Dedifferentiated amniotic fluid mesenchymal stem cell (primary cell): Measurements from ENCODE around the gene SPEM3.

Source experiments
- DNase-seq: peaks from one replicate; pipeline ENCODE4 v3.0.0-alpha.2; 2016; ENCODE audit errors: extremely low spot score

SPEM3 gene

DNA sequence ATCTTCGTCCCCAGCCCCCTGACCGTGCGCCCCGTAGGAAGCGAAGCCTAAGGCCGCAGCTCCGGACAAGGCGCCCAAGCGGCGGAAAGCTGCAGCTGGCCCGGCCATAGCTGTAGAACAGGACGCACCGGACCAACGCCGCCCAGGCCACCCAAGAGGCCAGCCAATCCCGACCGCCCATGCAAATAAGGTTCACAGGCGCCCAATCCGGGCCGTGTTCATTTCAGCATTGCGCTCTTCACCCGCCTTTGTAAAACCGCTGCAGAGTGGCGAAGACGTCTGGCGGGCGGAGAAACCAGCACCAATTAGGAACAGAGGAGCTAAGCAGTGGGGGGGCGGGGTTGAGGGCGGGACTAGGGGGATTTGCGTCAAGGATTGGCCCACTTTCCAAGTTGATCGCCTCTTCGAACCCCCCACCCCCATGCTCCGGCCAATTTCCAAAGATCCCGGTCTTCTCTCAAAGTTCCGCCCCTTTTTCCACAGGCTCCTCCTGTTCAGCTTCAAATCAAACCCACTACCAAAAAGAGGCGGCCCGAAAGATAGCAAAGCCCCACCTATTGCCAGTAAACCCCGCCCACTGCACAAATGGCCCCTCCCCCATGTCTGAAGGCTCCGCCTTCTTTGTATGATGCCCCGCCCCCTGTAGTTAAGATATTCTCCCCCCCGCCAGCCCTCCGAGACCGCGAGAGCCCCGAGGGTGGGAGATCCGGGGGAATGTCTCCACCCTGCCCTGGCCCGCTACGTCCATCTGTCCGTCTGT lies 24.5 kb upstream of the SPEM3 start, which contains the start of gene TMEM256:
TMEM256 (minus strand) TSS at position 121 of the 760 bp plus-strand sequence; CDS start at position 108, 13 bp downstream.
- DNase-seq, result peak; percentile 100

DNA sequence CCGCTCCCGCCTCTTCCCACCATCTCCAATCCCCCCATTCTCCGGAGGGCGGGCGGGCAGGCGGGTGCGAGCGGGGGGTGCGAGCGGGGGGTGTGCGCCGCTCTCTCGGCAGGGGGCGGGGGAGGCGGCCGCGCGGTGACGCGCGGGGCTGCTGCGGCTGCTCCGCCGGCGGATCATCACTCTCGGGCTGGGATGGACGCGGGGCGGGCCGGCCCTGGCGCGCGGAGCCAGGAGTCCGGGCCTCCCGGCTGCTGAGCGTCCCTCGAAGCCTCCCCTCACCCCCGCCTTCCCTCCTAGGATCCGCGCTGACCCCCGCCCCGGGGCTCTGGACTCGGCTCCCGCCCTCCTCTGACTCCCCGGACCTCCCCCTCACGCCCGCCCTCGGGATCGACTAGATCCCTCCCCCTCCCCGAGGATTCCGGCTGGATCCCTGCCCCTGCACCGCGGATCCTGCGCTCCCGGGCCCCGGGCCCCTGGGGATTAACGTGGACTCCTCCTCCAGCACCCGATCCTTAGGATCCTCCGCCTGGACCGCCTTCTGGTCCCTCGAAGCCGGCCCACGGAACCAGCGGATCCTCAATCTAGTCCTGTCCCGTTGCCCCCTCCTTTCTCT lies 23.8 kb upstream of the SPEM3 start:
- DNase-seq, result no peak

DNA sequence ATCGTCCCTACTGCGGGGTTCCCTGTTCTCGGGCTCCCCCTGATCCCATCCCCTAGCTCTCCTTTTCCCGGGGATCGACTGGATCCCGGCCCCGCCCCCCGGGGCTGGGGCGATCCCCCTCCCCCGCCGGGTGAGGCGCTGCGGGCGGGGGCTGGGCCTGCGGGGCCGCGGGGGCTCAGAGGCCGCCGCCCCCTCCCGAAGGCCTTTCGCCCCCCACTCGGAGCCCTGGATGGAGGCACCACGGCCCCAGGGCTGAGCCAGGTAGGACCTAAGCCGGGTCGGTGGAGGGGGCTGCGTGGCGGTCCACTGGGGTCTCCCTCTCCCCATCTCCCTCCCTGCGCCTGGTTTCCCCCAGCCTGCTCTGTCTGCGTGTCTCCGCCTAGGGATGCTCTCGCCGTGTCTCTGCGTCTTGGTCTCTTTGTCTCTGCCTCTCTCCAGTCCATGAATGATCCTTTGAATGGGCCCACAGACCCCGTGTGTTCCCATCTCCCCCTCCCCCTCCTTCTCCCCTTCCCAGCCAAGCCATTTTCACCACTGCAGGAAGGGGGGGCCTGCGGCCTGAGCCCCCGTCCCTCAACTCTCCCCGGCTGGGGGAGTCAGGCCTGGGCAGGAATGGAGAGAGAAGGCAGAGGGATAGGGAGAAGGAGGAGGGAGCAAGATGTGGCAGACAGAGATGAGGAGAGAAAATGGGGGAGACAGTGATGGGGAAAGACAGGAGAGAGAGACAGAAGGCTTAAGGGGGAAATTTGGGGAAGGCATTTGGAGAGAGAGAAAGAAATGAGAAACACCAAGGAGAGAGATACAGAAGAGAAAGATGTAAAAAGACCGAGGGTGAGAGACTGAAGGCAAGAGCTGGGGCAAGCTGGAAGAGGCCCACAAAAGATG lies 23.1 kb upstream of the SPEM3 start:
- no peak for DNase-seq

DNA sequence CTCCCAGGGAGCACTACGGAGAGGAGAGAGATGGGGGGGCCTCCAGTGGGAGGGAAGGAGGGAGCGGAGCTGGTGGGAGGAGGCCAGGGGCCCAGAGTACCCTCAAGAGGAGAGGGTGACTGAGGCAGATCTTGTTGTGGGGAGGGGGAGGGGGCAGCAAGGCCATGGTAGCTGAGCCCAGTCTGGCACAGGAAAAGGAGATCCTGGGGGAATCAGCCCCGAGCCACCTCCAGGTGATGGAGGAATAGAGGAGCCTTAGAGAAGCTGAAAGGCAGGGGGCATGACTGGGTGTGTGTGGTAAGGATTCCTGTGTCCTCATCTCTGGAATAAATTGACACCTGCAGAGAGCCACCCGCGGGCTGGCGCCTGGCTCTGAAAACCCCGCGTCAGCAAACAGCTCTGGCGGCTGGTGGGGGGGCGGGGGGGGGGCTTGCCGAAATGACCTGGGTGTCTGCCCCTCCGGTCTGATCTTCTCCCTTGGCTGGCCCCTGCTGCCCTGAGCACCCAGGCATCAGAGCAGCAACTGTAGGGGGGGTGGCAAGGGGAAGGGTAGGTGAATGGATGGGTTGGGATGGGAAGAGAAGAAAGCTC lies 22.3 kb upstream of the SPEM3 start:
- DNase-seq, result no peak

DNA sequence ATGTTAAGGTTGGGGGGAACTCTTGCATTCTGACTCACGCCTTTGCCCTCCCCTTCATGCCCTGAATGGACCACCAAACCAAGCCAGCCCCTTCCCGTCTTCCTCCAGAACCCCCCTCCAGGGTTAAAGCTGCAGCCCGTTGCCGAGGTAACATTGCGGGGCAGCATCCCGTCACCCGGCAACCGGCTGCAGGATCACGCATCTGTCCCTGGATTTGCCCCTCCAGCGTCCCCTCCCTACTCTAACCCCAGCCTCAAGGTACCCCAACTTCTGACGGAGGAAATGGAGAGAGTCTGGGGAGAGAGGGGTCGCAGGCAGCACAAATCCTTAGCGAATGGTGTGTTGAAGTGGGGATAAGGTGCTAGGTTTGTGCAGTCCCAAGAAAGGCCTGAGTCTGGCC lies 21.6 kb upstream of the SPEM3 start:
- no peak for DNase-seq

DNA sequence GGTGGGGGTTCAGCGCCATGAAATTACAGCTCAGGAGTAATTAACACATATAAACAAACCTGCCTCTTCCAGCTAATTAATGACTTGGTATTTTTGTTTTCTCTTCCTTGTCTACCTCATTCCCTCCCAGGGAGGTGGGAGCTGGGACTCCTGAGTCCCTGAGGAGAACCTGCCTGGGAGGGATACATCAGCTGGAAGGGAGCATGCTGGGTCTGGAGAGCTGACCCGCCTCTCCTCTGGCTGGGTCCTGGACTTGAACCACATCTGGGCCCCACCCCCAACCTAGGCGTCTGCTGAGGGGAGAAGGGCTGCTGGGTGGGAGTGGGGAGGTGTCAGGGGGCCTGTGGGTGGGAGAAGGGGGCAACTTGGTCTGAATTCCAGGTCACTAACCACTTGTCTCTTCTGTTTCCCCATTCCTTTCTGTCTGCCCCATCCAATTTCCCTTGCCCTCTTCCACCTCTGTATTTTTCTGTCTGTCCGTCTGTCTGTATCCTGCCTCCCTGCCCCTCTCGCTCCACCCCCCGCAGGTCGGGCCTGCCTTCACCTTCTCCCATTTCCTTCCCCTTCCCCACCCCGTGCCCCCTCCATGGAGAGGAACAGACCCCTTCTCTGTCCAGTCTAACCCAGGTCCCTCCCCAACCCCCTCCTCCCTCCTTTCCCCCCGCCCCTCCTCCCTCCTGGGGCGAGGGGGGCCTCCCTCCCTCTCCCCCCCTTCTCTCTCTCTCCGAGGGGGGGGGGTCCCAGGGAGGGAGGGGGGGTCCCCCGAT lies 21.0 kb upstream of the SPEM3 start, which contains the start of gene NLGN2:
NLGN2 (plus strand) TSS at position 361 of the 767 bp plus-strand sequence. CDS start 411 bp downstream, outside the sequence.
- DNase-seq, result no peak

DNA sequence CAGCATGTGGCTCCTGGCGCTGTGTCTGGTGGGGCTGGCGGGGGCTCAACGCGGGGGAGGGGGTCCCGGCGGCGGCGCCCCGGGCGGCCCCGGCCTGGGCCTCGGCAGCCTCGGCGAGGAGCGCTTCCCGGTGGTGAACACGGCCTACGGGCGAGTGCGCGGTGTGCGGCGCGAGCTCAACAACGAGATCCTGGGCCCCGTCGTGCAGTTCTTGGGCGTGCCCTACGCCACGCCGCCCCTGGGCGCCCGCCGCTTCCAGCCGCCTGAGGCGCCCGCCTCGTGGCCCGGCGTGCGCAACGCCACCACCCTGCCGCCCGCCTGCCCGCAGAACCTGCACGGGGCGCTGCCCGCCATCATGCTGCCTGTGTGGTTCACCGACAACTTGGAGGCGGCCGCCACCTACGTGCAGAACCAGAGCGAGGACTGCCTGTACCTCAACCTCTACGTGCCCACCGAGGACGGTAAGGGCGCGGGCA lies 20.4 kb upstream of the SPEM3 start:
- no peak for DNase-seq

DNA sequence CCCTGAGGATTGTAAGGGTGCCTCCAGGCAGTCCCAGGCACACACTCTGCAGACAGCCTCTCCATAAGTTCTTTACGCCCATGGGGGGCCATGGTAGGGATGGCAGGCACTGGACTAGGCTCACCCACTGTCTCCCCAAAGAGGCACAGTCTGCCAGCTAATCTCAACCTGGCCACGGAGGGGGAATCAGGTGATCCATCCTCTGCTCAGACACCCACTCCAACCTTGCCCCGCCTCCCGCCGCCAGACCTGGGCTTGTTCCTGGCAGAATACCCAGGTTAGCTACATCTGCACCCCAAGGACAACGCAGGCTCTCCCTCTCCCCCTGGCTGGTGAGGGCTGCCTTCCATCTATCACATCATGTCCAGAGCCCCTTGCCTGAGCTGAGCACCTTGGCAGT lies 19.8 kb upstream of the SPEM3 start:
- DNase-seq, result no peak

DNA sequence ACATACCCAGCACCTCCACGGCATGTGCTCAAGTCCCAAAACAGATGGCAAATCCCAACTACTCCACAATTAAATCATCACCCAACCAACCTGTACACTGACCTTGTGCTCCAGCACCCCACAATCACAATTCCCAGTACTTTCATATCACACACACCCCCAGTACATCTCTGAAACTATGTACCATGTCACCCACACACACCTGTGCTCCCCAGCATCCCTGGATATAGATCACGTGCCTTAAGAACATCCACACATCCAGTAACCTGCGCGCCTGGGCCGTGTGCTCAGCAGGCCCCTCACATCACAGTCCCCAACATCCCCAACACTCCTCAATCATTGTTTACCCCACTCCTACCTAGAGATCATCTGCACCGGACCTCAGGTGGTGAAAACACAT lies 18.9 kb upstream of the SPEM3 start:
- DNase-seq, result no peak

DNA sequence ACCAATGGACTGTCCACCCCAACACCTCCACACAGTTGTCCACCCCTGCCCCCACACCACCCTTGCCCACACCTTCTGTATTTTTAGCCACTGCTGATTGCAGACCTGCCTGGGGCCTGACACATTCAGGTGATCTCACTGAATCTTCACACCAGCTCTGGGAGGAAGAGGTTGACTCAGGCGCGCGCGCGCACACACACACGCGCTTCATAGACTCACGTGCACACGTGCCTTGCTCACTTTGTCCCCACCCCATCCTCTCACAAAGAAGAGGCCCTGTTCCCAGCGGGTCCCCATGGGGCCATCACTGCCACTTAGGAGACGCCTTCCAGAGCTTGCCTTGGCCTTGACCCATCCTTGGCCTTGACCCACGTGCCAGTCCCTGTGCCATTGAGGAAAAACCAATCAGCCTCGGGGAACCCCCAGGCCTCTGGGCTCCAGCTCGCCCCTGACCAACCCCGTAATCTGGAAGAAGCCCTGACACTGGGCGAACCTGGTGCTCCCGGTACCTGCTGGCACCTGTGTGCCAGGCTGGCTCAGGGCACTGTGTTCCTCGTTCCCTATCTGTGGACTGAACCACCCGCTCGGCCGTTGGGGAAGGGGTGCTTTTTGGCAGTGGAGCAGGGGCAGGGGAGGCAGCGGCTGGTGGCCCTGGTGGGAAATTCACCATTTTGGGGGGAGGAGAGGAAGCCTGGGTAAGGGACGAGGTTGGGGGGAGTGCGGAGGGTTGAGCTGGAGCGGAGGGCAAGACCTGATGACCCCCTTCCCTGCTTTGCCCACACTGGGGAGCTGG lies 17.8 kb upstream of the SPEM3 start:
- DNase-seq, result no peak

DNA sequence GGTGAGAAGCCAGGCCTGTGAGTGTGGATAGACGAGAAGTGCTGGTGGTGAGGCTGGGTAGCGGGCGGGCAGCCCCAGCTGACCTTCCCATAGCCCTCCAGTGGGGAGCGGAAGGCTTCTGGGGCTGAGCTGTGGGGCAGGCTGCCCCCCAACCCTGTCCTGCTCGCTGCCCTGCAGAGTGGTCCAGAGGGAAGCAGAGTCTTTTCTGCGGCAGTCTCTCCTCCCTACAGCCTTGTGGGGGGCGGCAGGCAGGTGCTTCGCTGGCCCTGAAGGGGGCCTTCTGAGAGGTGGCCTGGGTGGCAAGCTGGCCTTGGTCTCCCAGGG lies 17.3 kb upstream of the SPEM3 start:
- no peak for DNase-seq

DNA sequence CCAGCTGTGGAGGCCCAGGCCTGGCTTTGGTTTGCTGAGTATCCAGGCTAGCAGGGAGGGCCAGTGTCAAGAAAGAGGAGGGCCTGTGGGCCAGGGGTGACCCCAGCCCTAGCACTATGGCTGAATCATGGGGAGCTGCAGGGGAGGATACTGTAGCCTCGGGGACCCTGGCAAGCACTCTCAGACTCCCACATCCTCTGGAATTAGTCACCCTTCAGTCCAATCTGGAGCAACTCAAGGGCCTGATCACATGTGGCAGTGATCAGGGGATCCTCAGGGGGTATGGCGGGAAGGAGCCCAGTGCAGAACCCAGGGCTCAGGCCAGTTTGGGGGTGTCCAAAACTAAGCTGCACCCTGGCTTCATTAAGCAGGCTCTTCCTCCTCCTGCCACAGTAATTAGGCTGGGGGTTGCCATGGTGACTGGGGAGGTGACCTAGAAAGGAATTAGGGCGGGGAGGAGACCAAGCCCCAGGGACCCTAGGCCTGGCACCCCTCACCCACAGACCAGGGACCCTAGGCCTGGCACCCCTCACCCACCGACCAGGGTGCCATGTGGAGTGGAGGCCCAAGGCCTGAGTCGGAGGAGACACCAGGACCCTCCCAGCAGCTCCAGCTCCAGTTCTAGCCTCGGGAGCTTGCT lies 15.2 kb upstream of the SPEM3 start:
- no peak for DNase-seq

DNA sequence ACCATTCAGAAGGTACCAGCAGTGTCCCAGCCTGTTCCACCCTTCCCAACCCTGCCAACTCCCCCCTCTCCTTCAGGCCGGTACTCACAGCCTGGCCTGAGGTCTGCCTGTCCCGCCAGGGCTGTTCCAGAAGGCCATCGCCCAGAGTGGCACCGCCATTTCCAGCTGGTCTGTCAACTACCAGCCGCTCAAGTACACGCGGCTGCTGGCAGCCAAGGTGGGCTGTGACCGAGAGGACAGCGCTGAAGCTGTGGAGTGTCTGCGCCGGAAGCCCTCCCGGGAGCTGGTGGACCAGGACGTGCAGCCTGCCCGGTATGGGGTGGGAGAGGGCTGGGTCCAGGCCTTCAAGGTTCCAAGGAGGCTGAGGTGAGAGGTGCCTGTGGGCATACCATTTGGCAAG lies 13.8 kb upstream of the SPEM3 start:
- DNase-seq, result no peak

DNA sequence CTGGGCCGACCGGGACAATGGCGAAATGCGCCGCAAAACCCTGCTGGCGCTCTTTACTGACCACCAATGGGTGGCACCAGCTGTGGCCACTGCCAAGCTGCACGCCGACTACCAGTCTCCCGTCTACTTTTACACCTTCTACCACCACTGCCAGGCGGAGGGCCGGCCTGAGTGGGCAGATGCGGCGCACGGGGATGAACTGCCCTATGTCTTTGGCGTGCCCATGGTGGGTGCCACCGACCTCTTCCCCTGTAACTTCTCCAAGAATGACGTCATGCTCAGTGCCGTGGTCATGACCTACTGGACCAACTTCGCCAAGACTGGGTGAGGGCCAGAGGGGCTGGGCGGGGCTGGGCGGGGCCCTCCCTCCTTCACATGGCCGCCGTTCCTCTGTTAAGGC lies 12.9 kb upstream of the SPEM3 start:
- no peak for DNase-seq

DNA sequence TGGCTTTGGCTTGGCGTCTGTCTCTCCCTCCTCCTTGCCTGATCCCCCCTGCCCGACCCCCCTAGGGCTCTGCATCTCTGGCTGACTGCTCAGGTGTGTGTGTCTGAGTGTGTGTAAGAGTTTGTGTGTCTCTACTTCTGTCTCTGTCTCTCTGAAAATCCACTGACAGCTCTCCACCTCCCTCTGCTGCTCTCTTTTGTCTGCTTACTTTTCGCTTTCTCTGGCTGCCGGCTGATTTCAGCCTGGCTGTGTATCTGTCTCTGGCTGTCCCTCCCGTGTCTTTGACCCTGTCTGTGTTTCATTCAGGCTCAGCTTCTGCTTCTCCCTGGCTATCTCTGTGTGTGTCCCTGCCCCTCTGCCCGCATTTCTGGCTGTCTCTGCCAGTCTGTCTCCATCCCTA lies 12.3 kb upstream of the SPEM3 start:
- no peak for DNase-seq

DNA sequence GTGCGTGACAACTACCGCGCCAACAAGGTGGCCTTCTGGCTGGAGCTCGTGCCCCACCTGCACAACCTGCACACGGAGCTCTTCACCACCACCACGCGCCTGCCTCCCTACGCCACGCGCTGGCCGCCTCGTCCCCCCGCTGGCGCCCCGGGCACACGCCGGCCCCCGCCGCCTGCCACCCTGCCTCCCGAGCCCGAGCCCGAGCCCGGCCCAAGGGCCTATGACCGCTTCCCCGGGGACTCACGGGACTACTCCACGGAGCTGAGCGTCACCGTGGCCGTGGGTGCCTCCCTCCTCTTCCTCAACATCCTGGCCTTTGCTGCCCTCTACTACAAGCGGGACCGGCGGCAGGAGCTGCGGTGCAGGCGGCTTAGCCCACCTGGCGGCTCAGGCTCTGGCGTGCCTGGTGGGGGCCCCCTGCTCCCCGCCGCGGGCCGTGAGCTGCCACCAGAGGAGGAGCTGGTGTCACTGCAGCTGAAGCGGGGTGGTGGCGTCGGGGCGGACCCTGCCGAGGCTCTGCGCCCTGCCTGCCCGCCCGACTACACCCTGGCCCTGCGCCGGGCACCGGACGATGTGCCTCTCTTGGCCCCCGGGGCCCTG lies 11.5 kb upstream of the SPEM3 start:
- no peak for DNase-seq

DNA sequence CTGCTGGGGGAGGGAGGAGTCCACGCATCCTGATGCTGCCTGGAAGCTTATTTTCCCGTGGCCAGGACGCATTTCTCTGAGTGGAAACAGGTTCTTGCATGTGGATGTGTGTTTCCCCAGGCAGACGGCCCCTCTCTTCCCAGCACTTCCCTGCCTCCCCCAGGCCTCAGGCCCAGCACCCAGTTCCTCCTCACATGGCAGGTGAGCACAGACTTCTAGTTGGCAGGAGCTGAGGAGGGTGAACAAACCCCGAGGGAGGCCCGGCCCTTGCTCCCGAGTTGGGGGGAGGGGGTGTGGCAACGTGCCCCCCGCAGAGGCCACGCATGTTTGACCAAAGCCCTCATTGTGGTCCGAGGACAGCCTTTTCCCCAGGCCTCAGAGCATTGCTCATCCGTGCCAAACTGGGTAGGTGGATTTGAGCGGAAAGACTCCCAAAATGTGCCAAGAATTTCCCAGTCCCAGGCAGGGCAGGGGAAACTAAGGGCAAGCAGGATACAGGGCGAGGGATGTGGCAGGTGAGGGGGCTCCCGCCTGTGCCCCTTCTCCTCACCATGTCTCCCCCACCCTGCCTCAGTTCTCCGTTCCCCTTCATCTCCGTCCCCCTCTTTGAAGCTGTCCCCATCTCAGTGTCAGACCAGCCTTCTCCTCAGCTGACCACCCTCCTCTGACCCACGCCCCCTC lies 10.0 kb upstream of the SPEM3 start:
- no peak for DNase-seq

DNA sequence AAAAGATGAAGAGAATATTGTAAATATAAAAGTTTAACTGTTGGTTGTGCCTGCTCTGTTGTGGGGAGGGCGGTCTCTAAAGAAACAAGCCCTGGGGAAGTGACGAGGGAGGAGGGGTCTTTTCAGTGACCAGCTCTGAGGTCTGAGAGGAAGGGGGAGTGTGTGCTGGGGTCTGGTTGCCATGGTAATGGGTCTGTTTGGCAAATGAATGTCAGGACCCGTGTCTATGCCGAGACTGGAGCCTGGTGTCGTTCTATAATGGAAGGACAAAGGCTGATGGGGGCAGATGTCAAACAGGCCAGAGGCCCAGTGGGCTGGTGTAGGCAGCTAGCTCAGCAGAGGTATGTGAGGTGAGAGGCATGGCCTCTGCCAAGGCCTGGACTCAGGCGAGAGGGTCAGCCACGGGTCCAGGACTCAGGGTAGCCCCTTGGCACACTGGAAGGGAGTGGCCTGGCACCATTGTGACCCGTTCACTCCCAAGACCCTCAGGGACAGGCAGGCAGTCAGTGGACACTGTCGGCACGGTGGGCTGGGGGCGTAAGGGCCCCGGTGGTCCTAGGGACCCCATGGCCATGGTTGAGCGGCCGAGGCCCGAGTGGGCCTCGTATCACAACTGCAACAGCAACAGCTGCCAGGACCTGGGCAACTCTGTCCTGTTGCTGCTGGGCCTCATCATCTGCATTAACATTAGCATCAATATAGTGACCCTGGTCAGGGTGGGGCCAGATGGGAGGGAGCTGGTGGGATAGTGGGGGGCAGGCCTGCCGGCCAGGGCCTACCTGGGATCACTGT lies 8.6 kb upstream of the SPEM3 start, which contains the start of gene SPEM1:
SPEM1 (plus strand) TSS at position 506 of the 792 bp plus-strand sequence; CDS start at position 567, 61 bp downstream.
- DNase-seq, result no peak
